Retina (tissue), 1 donor: ENCODE data around the gene MRGPRD.

Experiments
- DNase-seq: peaks from one replicate; pipeline ENCODE4 v3.0.0-alpha.2; 2016

MRGPRD gene

DNA sequence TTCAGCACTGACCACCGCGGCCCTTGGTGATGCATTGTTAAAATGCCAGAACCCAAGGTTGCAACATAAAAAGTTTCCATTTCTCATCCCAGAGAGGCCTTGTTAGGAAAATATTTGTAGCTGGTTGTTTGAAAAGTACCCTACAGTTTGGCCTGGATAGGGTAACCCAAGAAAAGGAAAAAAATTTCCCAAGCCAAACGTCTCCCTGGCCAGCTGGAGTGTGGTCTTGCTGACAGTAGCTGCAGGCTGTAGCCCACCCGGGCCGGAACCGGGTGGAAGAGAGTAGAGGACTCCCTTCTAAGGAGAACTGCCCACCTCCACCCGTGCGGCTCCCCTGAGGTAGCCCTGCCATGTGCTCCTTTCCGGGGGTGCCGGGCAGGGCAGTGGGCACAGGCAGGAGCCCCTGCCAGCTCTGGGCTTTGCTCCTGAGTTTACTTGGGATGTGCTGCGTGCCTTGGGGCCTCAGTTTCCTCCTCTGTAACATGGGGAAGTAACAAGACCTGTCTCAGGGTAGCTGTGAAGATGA lies 38.6 kb downstream of the MRGPRD start:
- no peak for DNase-seq

DNA sequence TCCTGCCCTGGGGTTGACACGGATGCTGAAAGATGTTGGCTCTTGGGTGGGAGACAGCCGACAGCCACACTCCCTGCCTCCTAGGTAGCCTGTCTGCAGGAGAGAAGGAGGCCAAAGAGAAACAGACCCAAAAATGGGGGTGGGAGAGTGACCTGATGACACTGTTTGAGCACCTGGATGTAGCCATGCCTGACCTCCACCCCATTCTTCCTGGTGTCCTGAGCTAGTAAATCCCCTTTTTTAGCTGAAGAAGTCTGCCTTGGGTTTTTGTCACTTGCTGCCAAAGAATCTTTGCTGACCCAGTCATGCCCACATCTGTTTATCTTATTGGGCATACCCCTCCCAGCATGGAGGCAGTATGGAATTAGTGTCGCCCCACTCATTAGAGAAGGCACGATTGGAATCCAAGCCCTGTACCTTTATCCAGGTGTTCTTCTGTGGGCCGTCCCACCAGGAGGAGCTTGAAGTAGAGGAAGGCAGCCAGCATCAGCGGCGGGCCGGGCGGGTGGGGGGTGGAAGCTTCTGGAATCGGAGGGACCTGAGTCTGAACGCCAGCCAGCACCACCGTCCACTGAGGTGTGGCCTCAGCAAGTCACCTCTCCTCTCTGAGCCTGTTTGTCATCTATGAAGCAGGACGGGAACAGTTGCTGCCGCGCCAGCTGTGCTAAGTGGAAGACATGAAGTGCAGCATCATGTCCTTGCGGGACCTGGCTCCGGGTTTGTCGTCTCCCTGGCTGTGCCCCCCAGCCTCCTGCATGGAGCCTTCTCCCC lies 39.3 kb downstream of the MRGPRD start:
- no peak for DNase-seq

DNA sequence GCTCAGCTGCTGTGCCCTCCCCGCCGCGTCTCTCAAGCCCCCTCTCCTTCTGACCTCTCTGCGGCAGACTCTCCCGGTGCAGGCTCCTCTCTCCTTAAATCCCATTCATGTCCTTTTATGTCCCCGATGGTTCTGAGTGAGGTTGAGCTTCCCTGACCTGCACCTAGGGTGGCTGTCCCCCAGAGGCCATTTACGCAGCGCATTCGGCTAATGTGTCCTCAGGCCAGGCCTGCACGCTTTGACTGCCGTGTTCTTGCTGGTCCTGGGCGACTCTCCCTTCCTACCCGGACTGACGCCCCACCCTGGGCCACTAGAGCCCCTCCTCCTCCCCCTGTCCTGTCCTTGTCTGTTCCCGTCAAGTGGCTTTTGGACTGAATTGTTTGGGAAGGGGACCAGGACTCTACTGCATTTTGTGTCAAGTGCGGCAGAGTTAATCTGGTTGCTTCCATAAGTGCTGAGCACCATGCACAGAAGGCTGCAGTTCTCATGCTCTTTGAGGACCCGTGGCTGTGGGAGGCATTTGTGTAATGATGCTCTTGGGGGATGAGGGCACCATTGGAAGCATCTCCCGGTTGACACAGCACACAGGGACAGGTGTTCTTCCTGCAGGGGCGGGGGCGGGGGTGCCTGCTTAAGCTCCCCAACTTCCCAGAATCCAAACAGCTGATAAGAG lies 40.0 kb downstream of the MRGPRD start:
- DNase-seq = no peak

DNA sequence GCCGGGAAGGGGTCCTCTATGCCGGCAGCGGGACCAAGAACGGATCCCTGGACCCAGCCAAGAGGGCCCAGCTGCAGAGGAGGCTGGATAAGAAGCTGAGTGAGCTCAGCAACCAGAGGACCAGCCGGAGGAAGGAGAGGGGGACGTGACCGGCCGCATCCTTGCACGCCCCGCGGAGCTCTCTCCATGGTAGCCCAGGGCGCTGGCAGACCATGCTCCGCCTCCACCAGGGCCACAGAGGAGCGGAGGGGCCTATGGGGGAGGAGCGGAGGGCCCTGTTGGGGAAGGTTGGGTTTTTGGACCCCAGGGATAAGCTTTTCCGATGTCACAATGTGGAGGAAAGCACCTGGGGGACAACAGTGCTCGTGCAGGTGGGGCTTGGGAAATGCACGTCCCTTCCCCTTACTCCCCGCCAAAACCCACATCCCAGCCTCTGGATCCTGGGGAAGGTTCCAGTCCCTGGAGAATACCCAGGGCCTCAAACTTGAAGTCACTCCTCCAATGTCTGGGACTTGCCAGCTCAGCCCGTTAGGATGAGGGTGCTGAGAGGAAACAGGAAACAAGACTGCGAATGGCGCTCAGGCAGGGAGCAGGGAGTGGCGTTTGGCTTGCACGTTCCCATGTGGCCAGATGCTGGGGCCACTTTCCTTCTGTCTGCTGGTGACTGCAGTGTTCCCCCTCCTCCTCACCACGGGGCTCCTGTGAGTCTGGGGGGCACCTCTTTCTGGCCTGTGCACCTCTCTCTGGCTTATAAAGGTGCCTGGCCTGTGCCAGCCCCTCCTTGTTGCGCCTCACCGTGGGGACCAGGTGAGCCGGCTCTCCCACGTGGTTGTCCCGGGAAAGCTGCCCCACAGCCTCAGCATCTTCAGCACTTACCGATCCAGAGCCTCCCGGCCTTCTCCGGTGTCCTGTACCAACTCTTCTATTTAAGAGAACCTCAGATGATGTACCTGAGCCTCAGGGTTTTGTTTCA lies 40.9 kb downstream of the MRGPRD start:
- DNase-seq = no peak

DNA sequence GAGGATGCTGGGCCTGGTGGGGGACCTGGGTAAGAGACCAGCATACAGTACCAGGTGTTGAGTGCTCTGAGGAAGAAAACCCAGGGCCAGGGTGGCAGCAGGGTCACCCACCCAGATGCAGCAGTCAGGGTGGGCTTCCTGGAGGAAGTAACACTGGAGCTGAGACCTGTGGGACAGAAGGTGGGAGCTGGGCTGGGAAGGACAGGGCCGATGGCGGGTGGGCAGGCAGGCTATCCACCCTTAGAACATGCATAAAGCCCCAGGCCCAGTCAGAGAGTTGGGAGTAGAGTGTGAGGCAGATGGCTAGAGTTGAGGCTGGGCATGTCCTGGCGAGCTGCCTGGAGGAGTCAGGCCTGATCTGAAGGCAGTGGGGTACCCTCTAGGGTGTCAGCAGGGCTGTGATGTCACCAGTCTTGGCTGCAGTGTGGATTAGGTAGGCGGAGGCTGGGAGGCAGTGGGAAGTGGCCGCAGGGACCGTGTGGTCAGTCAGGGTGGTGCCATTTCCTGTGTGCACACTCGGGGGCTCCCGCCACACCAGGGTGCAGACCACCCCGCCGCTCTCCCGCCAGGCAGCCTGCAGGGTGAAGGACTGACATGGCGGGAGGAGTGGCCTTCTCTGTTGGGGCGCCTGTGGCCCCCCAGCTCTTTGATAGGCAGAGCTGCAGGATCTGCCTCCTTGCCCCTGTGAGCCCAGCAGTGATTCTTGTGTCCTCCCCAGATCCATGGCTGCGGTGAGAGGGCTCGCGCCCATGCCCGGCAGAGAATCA lies 41.8 kb downstream of the MRGPRD start:
- DNase-seq = no peak

DNA sequence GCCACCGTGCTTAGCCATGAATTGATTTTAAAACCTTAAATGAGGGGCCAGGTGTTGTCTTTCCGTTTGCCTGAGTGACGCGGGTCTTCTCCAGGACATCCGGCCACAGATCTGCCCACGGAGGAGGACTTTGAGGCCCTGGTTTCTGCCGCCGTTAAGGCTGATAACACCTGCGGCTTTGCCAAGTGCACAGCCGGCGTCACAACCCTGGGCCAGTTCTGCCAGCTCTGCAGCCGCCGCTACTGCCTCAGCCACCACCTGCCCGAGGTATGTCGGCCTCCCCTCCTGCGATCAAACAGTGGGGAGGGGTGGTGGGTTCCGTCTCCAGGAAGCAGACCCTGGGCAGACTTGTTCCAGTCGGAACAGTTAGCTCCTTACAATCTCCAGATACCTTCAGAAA lies 42.7 kb downstream of the MRGPRD start:
- no peak for DNase-seq

DNA sequence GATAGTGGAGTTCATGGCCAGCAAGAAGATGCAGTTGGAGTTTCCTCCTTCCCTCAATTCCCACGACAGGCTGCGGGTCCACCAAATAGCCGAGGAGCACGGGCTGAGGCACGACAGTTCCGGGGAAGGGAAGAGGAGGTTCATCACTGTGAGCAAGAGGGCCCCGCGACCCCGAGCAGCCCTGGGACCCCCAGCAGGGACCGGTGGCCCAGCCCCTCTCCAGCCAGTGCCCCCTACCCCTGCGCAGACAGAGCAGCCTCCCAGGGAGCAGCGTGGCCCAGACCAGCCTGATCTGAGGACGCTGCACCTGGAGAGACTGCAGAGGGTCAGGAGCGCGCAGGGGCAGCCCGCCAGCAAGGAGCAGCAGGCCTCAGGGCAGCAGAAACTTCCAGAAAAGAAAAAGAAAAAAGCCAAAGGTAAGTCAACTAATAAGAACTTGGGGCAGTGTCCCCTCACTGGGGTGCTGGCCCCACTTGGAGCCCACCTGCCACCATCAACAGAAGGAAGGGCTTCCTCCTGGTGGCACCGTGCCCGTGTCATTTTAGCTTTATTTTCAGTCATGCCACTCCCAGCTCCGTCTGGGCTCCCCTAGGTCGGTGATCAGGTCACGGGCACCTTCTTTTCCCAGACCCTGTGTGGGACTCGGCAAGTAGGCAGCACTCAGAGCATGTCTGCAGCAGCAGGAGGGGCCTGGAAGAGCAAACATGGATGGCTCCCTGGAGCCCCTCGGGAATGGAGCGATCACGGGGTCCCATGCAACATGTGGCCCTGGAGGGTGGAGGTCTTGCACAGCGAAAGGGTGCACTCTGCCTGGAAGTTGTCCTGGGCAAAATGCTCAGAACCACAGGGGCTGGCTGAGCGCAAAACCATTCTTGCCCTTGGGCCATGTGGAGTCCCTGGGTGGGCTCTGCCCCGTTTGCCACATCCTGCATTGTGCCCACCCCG lies 43.8 kb downstream of the MRGPRD start:
- DNase-seq = no peak

DNA sequence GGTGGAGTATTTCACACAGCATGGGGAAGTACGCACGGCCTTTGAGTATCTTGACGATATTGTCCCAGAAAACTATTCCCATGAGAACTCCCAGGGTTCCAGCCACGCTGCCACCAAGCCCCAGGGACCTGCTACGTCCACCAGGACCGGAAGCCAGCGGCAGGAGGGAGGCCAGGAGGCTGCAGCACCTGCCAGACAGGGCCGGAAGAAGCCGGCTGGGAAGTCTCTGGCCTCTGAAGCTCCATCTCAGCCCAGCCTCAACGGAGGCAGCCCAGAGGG lies 44.5 kb downstream of the MRGPRD start:
- no peak for DNase-seq

DNA sequence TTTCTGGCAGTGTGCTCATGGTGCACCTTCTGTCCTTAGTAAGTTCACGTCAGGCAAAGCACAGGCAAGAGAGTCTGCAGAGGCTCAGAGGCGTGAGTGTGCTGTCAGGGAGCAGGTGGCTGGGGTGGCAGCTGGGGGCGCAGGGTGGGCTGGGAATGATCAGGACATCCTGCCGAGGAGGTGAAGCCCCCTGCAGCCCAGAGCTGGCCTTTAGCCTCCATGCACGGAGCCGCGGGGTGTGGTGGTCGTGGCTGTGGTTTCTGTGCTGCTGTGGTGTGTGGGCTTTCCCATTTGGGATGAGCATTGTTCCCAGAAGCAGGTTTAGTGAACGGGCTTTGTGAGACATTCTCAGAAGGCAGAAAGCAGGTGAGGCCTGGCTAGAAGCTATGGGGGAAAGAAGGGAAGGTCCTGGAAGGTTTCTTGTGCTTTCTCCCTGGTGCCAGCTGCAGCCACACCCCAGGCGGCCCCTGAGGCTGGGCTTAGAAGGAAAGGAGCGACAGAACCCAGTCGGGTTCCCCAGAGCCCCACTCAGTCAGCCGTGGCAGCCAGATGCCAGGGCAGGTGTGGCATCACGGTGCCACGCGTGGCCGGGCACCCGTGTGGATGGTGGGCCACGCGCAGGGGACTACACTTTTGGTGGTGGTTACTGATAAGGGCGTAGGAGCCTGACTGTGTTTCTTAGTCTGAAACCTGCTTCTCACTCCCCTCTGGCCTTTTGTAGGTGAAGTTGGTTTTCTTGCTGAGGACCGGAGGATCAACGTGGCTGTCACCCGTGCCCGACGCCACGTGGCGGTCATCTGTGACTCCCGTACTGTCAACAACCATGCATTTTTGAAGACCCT lies 45.0 kb downstream of the MRGPRD start:
- no peak for DNase-seq

DNA sequence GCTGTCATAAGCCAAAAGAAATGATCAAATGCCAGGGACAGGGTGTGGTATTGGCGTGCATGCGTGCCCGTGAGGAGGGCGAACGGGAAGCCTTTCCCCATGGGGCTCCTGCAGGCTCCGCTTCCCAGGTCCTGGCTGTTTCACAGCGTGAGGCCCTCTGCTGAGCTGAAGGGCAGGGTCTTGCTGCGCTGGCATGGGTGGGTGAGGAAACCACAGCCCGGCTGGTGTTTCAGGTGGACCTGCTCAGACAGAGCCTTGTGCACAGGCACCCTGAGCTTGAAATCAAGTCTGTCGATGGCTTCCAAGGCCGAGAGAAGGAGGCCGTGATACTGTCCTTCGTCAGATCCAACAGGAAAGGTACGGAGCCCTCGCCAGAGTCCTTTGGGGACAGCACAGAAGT lies 45.7 kb downstream of the MRGPRD start:
- no peak for DNase-seq

DNA sequence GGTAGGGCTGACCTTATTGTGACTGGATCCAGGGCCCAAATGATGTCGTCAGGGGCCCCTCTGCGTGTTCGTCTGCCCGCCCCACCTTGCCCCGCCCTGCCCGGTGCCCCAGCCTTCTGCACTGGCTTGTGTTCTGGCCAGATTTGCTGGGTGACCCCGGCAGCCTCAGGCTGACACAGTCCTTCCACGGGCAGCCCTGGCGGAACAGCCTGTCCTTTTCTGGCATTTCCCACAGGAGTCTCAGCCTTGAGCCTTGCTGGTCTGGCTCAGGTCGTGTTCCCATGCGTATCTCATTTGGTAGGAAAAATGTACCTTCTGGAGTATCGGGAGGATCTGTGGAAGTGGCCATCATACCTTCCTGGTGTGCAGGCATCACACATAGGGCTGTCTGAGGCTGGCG lies 46.1 kb downstream of the MRGPRD start:
- no peak for DNase-seq

DNA sequence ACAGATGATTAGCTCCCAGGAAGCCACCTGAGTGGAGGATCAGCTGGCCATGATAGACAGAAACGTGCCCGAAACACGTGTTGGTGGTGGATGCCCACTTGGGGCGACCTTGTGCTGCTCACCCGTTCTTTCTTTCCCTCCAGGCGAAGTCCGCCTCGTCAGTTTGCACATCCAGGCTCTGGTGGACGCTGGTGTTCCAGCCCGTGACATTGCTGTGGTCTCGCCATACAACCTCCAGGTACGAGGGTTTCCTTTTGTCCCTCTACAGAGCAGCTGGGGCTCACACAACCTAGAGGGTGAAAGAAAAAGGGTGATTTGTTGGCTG lies 46.5 kb downstream of the MRGPRD start:
- DNase-seq = no peak

DNA sequence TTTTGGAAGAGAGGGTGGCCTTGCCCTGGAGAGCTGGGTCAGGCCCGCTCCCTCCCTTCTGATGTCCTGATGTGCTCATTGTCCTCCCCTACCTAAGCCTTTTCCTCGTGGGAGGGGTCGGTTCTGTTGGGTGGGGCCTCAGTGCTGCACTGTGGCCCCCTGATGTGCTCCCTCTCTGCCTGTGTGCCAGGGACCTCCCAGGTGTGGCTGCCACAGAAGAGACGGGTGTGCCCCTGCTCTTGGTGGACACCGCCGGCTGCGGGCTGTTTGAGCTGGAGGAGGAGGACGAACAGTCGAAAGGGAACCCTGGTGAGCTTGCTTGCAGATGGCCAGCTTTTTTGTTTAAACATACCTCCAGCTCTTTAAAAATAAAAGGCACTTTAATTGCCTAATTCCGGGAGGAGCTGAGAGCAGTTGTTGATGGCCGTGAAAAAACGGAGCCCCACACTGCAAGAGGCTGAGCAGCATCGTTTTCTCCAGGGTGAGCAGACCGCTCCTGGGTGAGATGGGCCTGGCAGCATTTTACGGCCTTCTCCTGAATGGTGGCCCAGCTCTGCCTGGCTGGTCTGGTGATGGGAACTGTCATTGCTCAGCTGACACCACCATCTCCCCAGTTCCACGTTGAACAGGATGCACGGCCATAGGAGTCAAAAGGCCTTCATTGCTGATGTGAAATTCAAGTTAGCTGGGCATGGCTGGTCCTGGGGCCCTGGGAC lies 47.0 kb downstream of the MRGPRD start:
- no peak for DNase-seq

DNA sequence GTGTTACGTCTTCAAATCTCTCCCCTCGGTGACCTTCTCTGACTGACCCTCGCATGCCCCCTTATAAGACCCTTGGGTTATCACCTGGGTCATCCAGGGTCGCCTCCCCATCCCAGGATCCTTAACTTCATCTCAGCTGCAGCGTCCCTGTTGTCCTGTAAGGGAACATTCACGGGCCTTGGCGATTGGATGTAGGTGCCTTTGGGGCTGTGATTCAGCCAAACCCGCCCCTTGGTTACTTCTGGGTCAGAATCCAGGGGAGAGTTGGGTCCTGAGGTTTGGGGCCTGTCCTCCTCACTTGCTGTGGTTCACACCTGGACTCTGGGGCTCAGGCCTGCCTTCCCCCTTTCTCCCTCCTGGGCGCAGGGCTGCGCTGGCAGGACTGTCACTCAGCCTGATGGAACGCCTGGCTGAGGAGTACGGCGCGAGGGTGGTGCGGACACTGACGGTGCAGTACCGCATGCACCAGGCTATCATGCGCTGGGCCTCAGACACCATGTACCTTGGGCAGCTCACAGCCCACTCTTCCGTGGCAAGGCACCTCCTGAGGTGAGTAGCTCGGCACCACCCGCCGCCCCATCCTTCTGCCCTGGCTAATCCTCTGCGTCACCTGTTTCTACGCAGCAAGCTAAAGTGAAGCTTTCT lies 47.7 kb downstream of the MRGPRD start:
- DNase-seq = no peak

DNA sequence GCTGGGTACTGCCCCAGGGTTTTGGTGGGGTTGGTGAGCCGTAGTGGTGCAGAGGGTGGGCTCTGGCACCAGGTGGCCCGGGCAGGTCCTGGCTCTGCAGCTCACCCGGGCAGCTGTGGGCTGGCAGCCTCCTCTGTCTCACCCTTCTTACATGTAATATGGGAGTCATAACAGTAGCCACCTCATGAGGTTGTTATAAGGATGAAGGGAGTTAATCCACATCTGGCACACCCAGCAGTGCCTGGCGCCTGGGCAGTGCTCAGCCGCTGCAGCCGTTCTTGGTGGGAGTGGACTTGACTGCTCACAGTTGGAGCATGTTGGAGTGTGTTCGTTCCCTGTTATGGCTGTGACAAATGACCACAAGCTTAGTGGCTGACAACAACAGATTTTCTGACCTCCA lies 48.4 kb downstream of the MRGPRD start:
- no peak for DNase-seq

DNA sequence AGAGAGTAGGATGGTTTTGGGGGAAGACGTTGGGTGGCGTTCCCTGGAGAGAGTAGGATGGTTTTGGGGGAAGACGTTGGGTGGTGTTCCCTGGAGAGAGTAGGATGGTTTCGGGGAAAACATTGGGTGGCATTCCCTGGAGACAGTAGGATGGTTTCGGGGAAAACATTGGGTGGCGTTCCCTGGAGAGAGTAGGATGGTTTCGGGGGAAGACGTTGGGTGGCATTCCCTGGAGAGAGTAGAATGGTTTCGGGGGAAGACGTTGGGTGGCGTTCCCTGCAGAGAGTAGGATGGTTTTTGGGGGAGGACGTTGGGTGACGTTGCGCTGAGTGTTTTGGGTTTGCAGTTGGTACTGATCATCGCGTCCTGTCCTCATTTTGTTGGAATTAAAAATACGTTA lies 48.9 kb downstream of the MRGPRD start:
- no peak for DNase-seq

DNA sequence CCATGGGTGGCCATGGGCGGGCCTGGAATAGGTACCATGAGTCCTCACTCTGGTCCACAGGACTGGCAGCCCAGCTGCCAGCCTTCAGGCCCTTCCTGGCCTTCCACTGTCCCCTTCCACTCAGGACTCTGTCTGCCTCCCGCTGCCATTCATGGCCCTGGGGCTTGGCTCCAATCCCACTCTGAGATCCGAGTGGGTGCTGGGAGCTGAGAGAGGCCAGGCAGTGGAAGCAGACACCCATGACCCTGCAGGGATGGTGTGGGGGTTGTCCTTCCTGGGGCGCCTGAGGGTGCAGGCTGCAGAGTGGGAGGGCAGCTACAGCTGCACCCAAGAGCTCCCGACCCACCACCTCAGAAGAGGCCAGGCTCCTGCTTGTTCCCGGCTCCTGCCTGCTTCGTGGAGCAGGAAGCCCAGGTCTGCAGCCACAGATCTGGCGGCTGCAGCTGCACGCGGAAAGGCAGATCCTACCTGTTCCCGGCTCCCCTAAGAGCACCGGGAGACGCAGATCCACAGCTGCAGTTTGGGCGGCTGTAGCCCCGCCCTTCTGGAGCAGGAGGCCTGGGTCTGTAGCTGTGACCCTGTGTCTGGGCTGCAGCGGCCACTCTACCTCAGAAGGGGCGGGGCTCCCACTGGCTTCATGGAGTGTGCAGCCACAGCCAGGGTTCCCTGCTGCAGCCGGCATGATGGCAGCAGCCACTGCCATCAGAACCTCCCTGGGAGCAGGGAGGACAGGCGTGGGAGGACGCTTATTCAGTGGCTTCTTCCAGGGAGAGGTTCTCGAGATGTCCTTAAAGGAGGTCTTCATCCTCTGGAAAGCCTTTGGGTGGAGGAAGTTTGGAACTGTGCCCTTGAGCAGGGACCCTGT lies 49.6 kb downstream of the MRGPRD start:
- no peak for DNase-seq
